HepG2 (cell line): ENCODE data around the gene TK2. TPM values are rescaled to one million over a fixed set of nuclear protein-coding genes. Genes with fewer than 3 reads are reported as not detected.

Experiments used
- ATAC-seq: fragments of 200-7000 bp; cut with Tn5 transposase; 3 replicates; pipeline ENCODE4 v1.9.1; 2020; ENCODE audit warnings: mild to moderate bottlenecking, moderate library complexity
- BruUV-seq: library from RNA; stranded (reverse); fragments of 400-500 nt; replicated peaks from 2 replicates; lab custom pipeline; 2021; lab: Mats Ljungman, UMichigan
- CTCF ChIA-PET: fragments of 300-600 bp; formaldehyde crosslinking; extraction: SDS; loops from one replicate; lab custom pipeline; 2021; ENCODE audit warnings: low total read pairs, inconsistent platforms, low intra/inter-chr PET ratio; lab: Yijun Ruan, JAX
- POLR2A ChIA-PET: fragments of 350-600 bp; sonication (Branson Sonifier 250); formaldehyde crosslinking; loops from one replicate; lab custom pipeline; 2020; ENCODE audit warnings: antibody characterized with exemption, inconsistent platforms; lab: Yijun Ruan, JAX
- DNase-seq: peaks from one replicate; pipeline ENCODE4 v3.0.0-alpha.2; 2015; ENCODE audit warnings: low spot score
- FAIRE-seq: peaks from 3 replicates; lab custom pipeline; 2011; peaks lifted over from hg19 to GRCh38; lab: Jason Lieb, UNC
- H2AFZ ChIP-seq: one replicate; pipeline ENCODE4 v1.6.1; 2011; ENCODE audit warnings: low read length, inconsistent platforms
- H3K27ac ChIP-seq: fragments of 300-600 bp; 3 replicates; pipeline ENCODE4 v1.8.0; 2011; ENCODE audit warnings: mixed run types, mild to moderate bottlenecking, mixed read lengths, low read length, inconsistent platforms; ENCODE audit not compliant: insufficient read depth; ENCODE audit errors: extremely low read length
- H3K27me3 ChIP-seq, 2 experiments: fragments of 200-600 bp in 1 of 2; 2 replicates in 1 of 2; 3 replicates in 1 of 2; pipeline versions ENCODE4 v1.6.0 to v1.8.0; 2011; ENCODE audit warnings: low read length in 2 of 2, mild to moderate bottlenecking in 2 of 2, moderate library complexity in 2 of 2, inconsistent platforms in 1 of 2; ENCODE audit not compliant: insufficient read depth in 2 of 2, control insufficient read depth in 1 of 2
- H3K36me3 ChIP-seq, 2 experiments: fragments of 200-600 bp in 1 of 2; replicated peaks in 1 of 2; 2 replicates in 1 of 2; 3 replicates in 1 of 2; pipeline versions ENCODE4 v1.5.1 to v1.8.0; 2011; ENCODE audit warnings: low read length in 2 of 2, inconsistent platforms in 1 of 2; ENCODE audit not compliant: insufficient read depth in 2 of 2, control insufficient read depth in 1 of 2
- H3K4me1 ChIP-seq: 2 replicates; pipeline ENCODE4 v1.5.1; 2012; ENCODE audit warnings: low read length, inconsistent platforms; ENCODE audit not compliant: insufficient read depth
- H3K4me2 ChIP-seq: 2 replicates; pipeline ENCODE4 v1.6.0; 2011; ENCODE audit warnings: low read depth, low read length, inconsistent platforms
- H3K4me3 ChIP-seq, 3 experiments: fragments of 200-600 bp in 1 of 3; sonication (generic), shearing (Covaris generic) in 1 of 3; replicated peaks in 1 of 3; 2 replicates each; pipeline ENCODE4 v1.5.1; 2011 to 2016; ENCODE audit warnings: low read length in 3 of 3, inconsistent platforms in 2 of 3, low read depth in 2 of 3, mild to moderate bottlenecking in 2 of 3, control low read depth in 1 of 3, mixed read lengths in 1 of 3; ENCODE audit not compliant: insufficient read depth in 1 of 3
- H3K79me2 ChIP-seq: one replicate; pipeline ENCODE4 v1.6.1; 2011; ENCODE audit warnings: low read length, inconsistent platforms; ENCODE audit not compliant: insufficient read depth
- H3K9ac ChIP-seq: 2 replicates; pipeline ENCODE4 v1.6.0; 2011; ENCODE audit warnings: mild to moderate bottlenecking, low read depth, low read length, inconsistent platforms; ENCODE audit not compliant: insufficient read depth
- H3K9me3 ChIP-seq: 2 replicates; pipeline ENCODE4 v1.5.1; 2012; ENCODE audit warnings: mild to moderate bottlenecking, low read length
- H4K20me1 ChIP-seq: 2 replicates; pipeline ENCODE4 v1.6.0; 2011; ENCODE audit warnings: inconsistent platforms, mild to moderate bottlenecking, low read length, moderate library complexity; ENCODE audit not compliant: insufficient read depth
- MBNL3 ChIP-seq: fragments of 250-450 bp; sonication (Bioruptor Pico); conservative IDR thresholded peaks from 2 replicates; pipeline ENCODE4 v1.8.0; 2022; ENCODE audit warnings: mild to moderate bottlenecking, inconsistent platforms
- MED8 ChIP-seq: sonication (generic); formaldehyde crosslinking; IDR thresholded peaks from 2 replicates; pipeline ENCODE4 v1.8.1; 2023; ENCODE audit warnings: mild to moderate bottlenecking, missing genetic modification reagents; ENCODE audit not compliant: insufficient replicate concordance
- MIER3 ChIP-seq: IDR thresholded peaks from 2 replicates; pipeline ENCODE4 v1.6.1; 2016; ENCODE audit warnings: missing compliant biosample characterization, borderline replicate concordance
- MIXL1 ChIP-seq: IDR thresholded peaks from 2 replicates; pipeline ENCODE4 v1.6.1; 2016
- MTF2 ChIP-seq: sonication (generic); formaldehyde crosslinking; IDR thresholded peaks from 2 replicates; pipeline ENCODE4 v1.5.0; 2020; ENCODE audit warnings: missing genetic modification reagents, borderline replicate concordance
- NR3C1 ChIP-seq: sonication (generic); formaldehyde crosslinking; IDR thresholded peaks from 2 replicates; pipeline ENCODE4 v1.4.0; 2020; ENCODE audit warnings: missing genetic modification reagents
- SP5 ChIP-seq: IDR thresholded peaks from 2 replicates; pipeline ENCODE4 v1.6.1; 2016; ENCODE audit warnings: low read depth, borderline replicate concordance
- ZNF337 ChIP-seq: sonication (generic); formaldehyde crosslinking; IDR thresholded peaks from 2 replicates; pipeline ENCODE4 v1.5.1; 2020; ENCODE audit warnings: missing genetic modification reagents, low read depth, mild to moderate bottlenecking, borderline replicate concordance
- WGBS: methylation state at CpG from one replicate; pipeline ENCODE4 v1.1.6; 2017; ENCODE audit warnings: low lambda C conversion rate; 5-methylcytosine and 5-hydroxymethylcytosine counted together
- in situ Hi-C: cut with HindIII; loops from 2 replicates; pipeline ENCODE4 v1.10.0; 2017; ENCODE audit warnings: low pct_unique_long_range_greater_than_20kb; ENCODE audit not compliant: extremely low pct_ligation_motif_present
- intact Hi-C: fragments of 100-400 bp; cut with micrococcal nuclease; formaldehyde crosslinking; loops from one replicate; pipeline ENCODE4 v1.10.0; 2022; ENCODE audit not compliant: unreplicated experiment
- polyA plus RNA-seq, 8 experiments: library from polyadenylated mRNA; depleted of rRNA in 3 of 8; stranded (reverse) in 7 of 8; unstranded in 1 of 8; fragments of >200 nt; fragmentation: Illumina TruSeq in 4 of 8; extraction: Trizol in 4 of 8; gene quantifications; 2 replicates each; pipeline versions ENCODE4 v1.2.1 to v1.2.3, GENCODE V29; 2011 to 2016; ENCODE audit warnings: low read depth in 4 of 8, missing spikeins in 1 of 8, mixed read lengths in 1 of 8; ENCODE audit not compliant: insufficient read depth in 1 of 8
- total RNA-seq, 5 experiments: library from RNA; depleted of rRNA; stranded (reverse); fragments of >200 nt; fragmentation: Illumina TruSeq; extraction: Trizol; gene quantifications; 2 replicates each; pipeline ENCODE4 v1.2.3, GENCODE V29; 2016; ENCODE audit warnings: low read depth in 1 of 5
- TF ChIP-seq, protein P1 (sequence below): sonication (generic); formaldehyde crosslinking; IDR thresholded peaks from 2 replicates; pipeline ENCODE4 v1.8.1; 2023; ENCODE audit warnings: mild to moderate bottlenecking, missing genetic modification reagents
- TF ChIP-seq, protein P2 (sequence below): sonication (generic); formaldehyde crosslinking; IDR thresholded peaks from 2 replicates; pipeline ENCODE4 v1.4.0; 2020; ENCODE audit warnings: missing genetic modification reagents

The TK2 gene
- total and polyA plus RNA-seq, 2 of the 13 experiments (the other 11 are each of a cell fraction or from before 2014, with no cell fraction given) = 18.7 to 21.0 TPM

DNA sequence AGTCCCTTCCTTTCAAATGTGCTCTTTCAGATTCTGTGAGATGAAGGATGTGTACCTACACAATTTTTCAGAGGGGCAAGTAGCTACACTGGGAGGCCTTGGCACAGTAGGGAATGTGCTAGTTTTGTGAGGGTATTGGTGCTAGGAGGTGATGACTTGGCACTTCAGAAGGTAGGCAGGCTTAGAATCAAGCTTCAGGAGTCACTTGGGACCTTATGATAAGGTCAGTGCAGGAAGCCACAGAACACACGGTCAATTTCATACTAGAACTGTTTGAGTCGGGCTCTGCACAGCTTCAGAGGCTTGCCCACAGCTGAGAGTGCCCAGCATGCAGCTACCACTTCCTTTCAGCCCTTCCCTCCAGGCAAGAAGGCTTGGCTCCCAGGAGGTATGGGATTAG is 22.4 kb upstream of the TK2 start:
- Histone ChIP-seq H3K27ac (no peak overlapping the region), H3K4me3 (no peak overlapping the region), H3K4me1 (no peaks in the 10 kb centered on the region), H3K36me3 (no peaks in the 10 kb centered on the region), H3K27me3 (peaks cover 0 to 5% of the 10 kb centered on the region in 2 experiments; a peak in 1 of 5 replicates), H3K79me2 (no peaks in the 10 kb centered on the region), H3K4me2 (no peak overlapping the region), H3K9me3 (no peaks in the 10 kb centered on the region), H3K9ac (no peak overlapping the region), H2AFZ (no peak overlapping the region), H4K20me1 (no peaks in the 10 kb centered on the region)
- in situ Hi-C loops (no loop called here), intact Hi-C loops (no loop called here)
- ATAC-seq = peak; percentile 29; the same call in 2 of the 3 replicates
- no TSS peak for BruUV-seq
- ChIA-PET POLR2A (no interaction called here), CTCF (no interaction called here)
- no peak for FAIRE-seq
- WGBS = 52% methylated on average over 2 of the region's 2 CpGs
- no peak for DNase-seq
- TF ChIP-seq MED8 (CRISPR knock-in tag) = no peak
- no peak for TF ChIP-seq NR3C1 (CRISPR knock-in tag)
- TF ChIP-seq ZNF337 (CRISPR knock-in tag) = no peak
- TF ChIP-seq, protein P1, sequence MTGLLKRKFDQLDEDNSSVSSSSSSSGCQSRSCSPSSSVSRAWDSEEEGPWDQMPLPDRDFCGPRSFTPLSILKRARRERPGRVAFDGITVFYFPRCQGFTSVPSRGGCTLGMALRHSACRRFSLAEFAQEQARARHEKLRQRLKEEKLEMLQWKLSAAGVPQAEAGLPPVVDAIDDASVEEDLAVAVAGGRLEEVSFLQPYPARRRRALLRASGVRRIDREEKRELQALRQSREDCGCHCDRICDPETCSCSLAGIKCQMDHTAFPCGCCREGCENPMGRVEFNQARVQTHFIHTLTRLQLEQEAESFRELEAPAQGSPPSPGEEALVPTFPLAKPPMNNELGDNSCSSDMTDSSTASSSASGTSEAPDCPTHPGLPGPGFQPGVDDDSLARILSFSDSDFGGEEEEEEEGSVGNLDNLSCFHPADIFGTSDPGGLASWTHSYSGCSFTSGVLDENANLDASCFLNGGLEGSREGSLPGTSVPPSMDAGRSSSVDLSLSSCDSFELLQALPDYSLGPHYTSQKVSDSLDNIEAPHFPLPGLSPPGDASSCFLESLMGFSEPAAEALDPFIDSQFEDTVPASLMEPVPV (CRISPR knock-in tag) = no peak
- TF ChIP-seq, protein P2, sequence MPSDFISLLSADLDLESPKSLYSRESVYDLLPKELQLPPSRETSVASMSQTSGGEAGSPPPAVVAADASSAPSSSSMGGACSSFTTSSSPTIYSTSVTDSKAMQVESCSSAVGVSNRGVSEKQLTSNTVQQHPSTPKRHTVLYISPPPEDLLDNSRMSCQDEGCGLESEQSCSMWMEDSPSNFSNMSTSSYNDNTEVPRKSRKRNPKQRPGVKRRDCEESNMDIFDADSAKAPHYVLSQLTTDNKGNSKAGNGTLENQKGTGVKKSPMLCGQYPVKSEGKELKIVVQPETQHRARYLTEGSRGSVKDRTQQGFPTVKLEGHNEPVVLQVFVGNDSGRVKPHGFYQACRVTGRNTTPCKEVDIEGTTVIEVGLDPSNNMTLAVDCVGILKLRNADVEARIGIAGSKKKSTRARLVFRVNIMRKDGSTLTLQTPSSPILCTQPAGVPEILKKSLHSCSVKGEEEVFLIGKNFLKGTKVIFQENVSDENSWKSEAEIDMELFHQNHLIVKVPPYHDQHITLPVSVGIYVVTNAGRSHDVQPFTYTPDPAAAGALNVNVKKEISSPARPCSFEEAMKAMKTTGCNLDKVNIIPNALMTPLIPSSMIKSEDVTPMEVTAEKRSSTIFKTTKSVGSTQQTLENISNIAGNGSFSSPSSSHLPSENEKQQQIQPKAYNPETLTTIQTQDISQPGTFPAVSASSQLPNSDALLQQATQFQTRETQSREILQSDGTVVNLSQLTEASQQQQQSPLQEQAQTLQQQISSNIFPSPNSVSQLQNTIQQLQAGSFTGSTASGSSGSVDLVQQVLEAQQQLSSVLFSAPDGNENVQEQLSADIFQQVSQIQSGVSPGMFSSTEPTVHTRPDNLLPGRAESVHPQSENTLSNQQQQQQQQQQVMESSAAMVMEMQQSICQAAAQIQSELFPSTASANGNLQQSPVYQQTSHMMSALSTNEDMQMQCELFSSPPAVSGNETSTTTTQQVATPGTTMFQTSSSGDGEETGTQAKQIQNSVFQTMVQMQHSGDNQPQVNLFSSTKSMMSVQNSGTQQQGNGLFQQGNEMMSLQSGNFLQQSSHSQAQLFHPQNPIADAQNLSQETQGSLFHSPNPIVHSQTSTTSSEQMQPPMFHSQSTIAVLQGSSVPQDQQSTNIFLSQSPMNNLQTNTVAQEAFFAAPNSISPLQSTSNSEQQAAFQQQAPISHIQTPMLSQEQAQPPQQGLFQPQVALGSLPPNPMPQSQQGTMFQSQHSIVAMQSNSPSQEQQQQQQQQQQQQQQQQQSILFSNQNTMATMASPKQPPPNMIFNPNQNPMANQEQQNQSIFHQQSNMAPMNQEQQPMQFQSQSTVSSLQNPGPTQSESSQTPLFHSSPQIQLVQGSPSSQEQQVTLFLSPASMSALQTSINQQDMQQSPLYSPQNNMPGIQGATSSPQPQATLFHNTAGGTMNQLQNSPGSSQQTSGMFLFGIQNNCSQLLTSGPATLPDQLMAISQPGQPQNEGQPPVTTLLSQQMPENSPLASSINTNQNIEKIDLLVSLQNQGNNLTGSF (CRISPR knock-in tag) = no peak
- no peak for TF ChIP-seq MIXL1
- TF ChIP-seq SP5 (CRISPR knock-in tag) = no peak
- no peak for TF ChIP-seq MTF2 (CRISPR knock-in tag)
- TF ChIP-seq MIER3 = no peak
- TF ChIP-seq MBNL3 (CRISPR knock-in tag) = no peak
